Karpas-422 (cell line): ENCODE measurements around the gene STX10. TPM values are rescaled to one million over a fixed set of nuclear protein-coding genes. Genes with fewer than 3 reads are reported as not detected.
"Not testable (repeated sequence)": the region's sequence is repeated elsewhere in the genome, so short reads cannot be mapped to it uniquely, and the experiment has no call there.

Source experiments
- DNase-seq: peaks from one replicate; pipeline ENCODE4 v3.0.0-alpha.2; 2015
- H2AFZ ChIP-seq: fragments of 200-600 bp; sonication (generic); 2 replicates; pipeline ENCODE4 v1.6.1; 2014; ENCODE audit warnings: antibody characterized with exemption, low read length, mixed read lengths
- H3K27ac ChIP-seq: fragments of 200-600 bp; sonication (generic); 2 replicates; pipeline ENCODE4 v1.5.1; 2014; ENCODE audit warnings: mild to moderate bottlenecking, low read length, moderate library complexity
- H3K27me3 ChIP-seq: fragments of 200-600 bp; sonication (generic); 2 replicates; pipeline ENCODE4 v1.6.1; 2014; ENCODE audit warnings: low read length, mixed read lengths
- H3K36me3 ChIP-seq: fragments of 200-600 bp; sonication (generic); 2 replicates; pipeline ENCODE4 v1.6.1; 2014; ENCODE audit warnings: low read length, mixed read lengths; ENCODE audit not compliant: insufficient read depth
- H3K4me1 ChIP-seq: fragments of 200-600 bp; sonication (generic); 2 replicates; pipeline ENCODE4 v1.6.1; 2014; ENCODE audit warnings: mild to moderate bottlenecking, low read length, mixed read lengths
- H3K4me2 ChIP-seq: fragments of 200-600 bp; sonication (generic); 2 replicates; pipeline ENCODE4 v1.6.1; 2014; ENCODE audit warnings: low read length, low read depth, mild to moderate bottlenecking; ENCODE audit not compliant: poor library complexity, severe bottlenecking
- H3K4me3 ChIP-seq: fragments of 200-600 bp; sonication (generic); 2 replicates; pipeline ENCODE4 v1.5.1; 2014; ENCODE audit warnings: mild to moderate bottlenecking, antibody characterized with exemption, low read length, mixed read lengths
- H3K79me2 ChIP-seq: fragments of 200-600 bp; sonication (generic); 2 replicates; pipeline ENCODE4 v1.6.1; 2014; ENCODE audit warnings: mild to moderate bottlenecking, low read length, mixed read lengths
- H3K9ac ChIP-seq: fragments of 200-600 bp; sonication (generic); 2 replicates; pipeline ENCODE4 v1.6.0; 2014; ENCODE audit warnings: low read length
- H3K9me2 ChIP-seq: fragments of 200-600 bp; sonication (generic), shearing (Covaris generic); replicated peaks from 2 replicates; pipeline ENCODE4 v1.6.0; 2014; ENCODE audit warnings: mild to moderate bottlenecking, low read length, moderate library complexity; ENCODE audit not compliant: insufficient read depth
- H3K9me3 ChIP-seq: fragments of 300-700, 200-600 bp; sonication (generic); 2 replicates; pipeline ENCODE4 v1.6.1; 2014; ENCODE audit warnings: low read length, mixed read lengths
- H4K20me1 ChIP-seq: fragments of 200-600 bp; sonication (generic); 2 replicates; pipeline ENCODE4 v1.6.1; 2014; ENCODE audit warnings: mild to moderate bottlenecking, antibody characterized with exemption, low read length, low read depth; ENCODE audit not compliant: insufficient read depth
- total RNA-seq: library from RNA; depleted of rRNA; stranded (reverse); fragments of >200 nt; shearing (Covaris generic); gene quantifications from 2 replicates; pipeline ENCODE4 v1.2.3, GENCODE V29; 2014; ENCODE audit warnings: low replicate concordance

Gene STX10
- total RNA-seq, 1 experiment from 2014 or later, result 47.0 TPM

DNA sequence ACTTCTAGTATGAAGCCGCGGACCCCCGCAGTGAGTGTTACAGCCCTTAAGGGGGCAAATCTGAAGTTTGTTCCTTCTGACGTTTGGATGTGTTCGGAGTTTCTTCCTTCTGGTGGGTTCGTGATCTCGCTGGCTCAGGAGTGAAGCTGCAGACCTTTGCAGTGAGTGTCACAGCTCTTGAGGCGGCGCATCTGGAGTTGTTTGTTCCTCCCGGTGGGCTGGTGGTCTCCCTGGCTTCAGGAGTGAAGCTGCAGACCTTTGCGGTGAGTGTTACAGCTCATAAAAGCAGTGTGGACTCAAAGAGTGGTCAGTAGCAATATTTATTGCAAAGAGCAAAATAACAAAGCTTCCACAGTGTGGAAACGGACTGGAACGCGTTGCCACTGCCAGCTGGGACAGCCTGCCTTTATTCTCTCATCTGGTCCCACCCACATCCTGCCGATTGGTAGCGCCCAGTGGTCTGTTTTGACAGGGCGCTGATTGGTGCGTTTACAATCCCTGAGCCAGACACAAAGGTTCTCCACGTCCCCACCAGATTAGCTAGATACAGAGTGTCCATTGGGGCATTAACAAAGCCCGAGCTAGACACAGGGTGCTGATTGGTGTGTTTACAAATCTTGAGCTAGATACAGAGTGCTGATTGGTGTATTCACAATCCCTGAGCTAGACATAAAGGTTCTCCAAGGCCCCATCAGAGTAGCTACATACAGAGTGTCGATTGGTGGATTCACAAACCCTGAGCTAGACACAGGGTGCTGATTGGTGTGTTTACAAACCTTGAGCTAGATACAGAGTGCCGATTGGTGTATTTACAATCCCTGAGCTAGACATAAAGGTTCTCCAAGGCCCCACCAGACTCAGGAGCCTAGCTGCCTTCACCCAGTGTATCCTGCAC is 35.8 kb upstream of the STX10 start:
- H3K4me3 ChIP-seq, H3K27me3 ChIP-seq, H3K9me2 ChIP-seq, H3K9ac ChIP-seq, H3K36me3 ChIP-seq, H3K4me2 ChIP-seq, H3K27ac ChIP-seq, H2AFZ ChIP-seq, H3K9me3 ChIP-seq, H3K79me2 ChIP-seq, H4K20me1 ChIP-seq, H3K4me1 ChIP-seq: not testable (repeated sequence)
- peak; percentile 39 for DNase-seq

DNA sequence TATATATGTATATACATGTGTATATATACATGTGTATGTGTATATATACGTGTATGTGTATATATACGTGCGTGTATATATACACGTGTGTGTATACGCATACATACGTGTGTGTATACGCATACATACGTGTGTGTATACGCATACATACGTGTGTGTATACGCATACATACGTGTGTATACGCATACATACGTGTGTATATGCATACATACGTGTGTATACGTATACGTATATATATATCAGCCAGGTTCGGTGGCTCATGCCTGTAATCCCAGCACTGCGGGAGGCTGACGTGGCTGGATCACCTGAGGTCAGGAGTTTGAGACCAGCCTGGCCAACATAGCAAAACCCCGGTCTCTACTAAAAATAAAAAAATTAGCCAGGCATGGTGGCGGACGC is 34.8 kb upstream of the STX10 start:
- H3K27me3 ChIP-seq, H3K4me1 ChIP-seq, H4K20me1 ChIP-seq, H3K27ac ChIP-seq, H3K4me2 ChIP-seq, H3K36me3 ChIP-seq, H3K4me3 ChIP-seq, H3K9me3 ChIP-seq, H3K9me2 ChIP-seq, H3K79me2 ChIP-seq, DNase-seq, H3K9ac ChIP-seq, H2AFZ ChIP-seq: not testable (repeated sequence)

DNA sequence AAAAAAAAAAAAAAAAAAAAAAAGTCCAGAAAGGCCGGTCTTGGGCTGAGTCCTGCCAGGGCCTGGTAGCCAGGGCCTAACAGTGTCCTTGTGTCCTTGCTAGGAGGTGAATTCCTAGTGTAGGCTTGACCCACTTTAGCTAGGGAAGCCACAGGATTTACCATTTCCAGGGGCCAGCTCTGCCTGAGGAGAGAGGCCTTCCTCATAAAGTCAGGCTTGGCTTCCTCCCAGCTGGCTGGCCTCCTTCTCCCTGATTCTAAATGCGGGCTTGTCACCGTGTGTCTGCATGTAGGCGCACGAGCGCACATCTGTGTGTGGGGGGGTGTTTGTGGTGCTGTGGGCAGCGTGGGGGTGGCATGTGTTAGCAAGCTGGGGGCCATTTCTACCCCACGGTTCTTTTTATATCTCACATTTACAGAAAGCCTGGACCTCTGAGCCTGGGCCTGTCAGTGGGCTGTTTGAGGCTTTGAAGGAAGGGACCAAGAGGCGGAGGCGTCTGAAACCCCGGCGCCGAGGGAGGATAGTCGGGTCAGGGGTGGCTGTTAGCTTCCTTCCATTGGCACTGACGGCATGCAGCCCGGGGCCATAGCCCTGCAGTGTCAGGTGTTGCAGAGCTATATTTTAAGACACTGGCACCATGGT is 31.7 kb upstream of the STX10 start:
- Histone ChIP-seq H3K9me3 (no peaks in the 10 kb centered on the region), H3K36me3 (no peaks in the 10 kb centered on the region), H3K27me3 (no peaks in the 10 kb centered on the region), H3K9me2 (no peaks in the 10 kb centered on the region), H4K20me1 (no peaks in the 10 kb centered on the region), H3K4me3 (no peak overlapping the region), H3K9ac (no peak overlapping the region), H3K4me1 (no peaks in the 10 kb centered on the region), H3K4me2 (no peak overlapping the region), H3K79me2 (no peaks in the 10 kb centered on the region), H3K27ac (no peak overlapping the region), H2AFZ (no peak overlapping the region; the same call in 1 of the 2 replicates)
- DNase-seq, result no peak

DNA sequence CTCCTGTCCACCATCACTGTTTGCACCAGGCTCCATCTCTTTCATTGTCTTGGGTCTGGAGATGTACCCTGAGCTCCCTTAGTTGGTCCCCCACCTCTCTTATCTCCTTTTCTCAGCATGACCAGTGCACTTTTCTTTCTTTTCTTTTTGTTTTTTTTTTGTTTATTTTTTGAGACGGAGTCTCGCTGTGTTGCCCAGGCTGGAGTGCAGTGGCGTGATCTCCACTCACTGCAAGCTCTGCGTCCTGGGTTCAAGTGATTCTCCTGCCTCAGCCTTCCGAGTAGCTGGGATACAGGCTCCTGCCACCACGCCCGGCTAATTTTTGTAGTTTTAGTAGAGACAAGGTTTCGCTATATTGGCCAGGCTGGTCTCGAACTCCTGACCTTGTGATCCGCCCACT is 28.1 kb upstream of the STX10 start:
- H3K27me3 ChIP-seq, H3K4me1 ChIP-seq, H4K20me1 ChIP-seq, H3K4me3 ChIP-seq, H3K9me2 ChIP-seq, H3K9ac ChIP-seq, H2AFZ ChIP-seq, H3K36me3 ChIP-seq, H3K4me2 ChIP-seq, H3K27ac ChIP-seq, H3K9me3 ChIP-seq, H3K79me2 ChIP-seq: not testable (repeated sequence)
- peak; percentile 6 for DNase-seq

DNA sequence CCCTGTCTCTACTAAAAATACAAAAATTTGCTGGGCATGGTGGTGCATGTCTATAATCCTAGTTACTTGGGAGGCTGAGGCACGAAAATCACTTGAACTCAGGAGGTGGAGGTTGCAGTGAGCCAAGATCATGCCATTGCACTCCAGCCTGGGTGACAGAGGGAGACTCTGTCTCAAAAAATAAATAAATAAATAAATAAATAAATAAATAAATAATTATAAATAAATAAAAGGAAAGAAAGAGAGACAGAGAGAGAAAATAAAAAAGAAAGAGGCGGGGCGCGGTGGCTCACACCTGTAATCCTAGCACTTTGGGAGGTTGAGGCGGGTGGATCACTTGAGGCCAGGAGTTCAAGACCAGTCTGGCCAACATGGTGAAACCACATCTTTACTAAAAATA is 27.4 kb upstream of the STX10 start:
- H3K4me1 ChIP-seq, H3K9me3 ChIP-seq, DNase-seq: not testable (repeated sequence)

DNA sequence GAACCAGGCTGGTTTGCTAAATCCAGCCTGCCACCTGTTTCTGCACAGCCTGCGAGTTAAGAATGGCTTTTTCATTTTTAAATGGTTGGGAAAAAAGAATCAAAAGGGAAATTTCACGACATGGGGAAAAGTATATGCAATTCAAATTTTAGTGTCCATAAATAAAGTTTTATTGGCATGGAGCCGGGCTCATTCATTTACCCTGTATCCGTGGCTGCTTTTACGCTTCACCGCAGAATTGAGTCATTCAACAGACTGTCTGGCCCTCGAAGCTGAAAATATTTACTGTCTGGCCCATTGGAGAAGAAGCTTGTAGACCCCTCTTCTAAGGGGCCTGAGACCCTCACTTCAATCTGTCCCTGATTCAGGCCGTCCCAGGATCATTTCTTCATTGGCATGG is 26.2 kb upstream of the STX10 start:
- Histone ChIP-seq H3K27ac (no peak overlapping the region), H3K27me3 (no peaks in the 10 kb centered on the region), H3K4me3 (no peak overlapping the region), H3K4me2 (no peak overlapping the region), H4K20me1 (no peaks in the 10 kb centered on the region), H3K9me3 (no peaks in the 10 kb centered on the region), H2AFZ (no peak overlapping the region), H3K9me2 (no peaks in the 10 kb centered on the region), H3K79me2 (no peaks in the 10 kb centered on the region), H3K4me1 (no peaks in the 10 kb centered on the region), H3K36me3 (no peaks in the 10 kb centered on the region), H3K9ac (no peak overlapping the region)
- peak; percentile 35 for DNase-seq

More for the DNA sequence above, 27.4 kb upstream of the STX10 start:
- not testable (repeated sequence) for H3K4me2 ChIP-seq, H3K36me3 ChIP-seq, H4K20me1 ChIP-seq, H3K27ac ChIP-seq, H3K27me3 ChIP-seq, H2AFZ ChIP-seq, H3K79me2 ChIP-seq, H3K9ac ChIP-seq, H3K9me2 ChIP-seq, H3K4me3 ChIP-seq

DNA sequence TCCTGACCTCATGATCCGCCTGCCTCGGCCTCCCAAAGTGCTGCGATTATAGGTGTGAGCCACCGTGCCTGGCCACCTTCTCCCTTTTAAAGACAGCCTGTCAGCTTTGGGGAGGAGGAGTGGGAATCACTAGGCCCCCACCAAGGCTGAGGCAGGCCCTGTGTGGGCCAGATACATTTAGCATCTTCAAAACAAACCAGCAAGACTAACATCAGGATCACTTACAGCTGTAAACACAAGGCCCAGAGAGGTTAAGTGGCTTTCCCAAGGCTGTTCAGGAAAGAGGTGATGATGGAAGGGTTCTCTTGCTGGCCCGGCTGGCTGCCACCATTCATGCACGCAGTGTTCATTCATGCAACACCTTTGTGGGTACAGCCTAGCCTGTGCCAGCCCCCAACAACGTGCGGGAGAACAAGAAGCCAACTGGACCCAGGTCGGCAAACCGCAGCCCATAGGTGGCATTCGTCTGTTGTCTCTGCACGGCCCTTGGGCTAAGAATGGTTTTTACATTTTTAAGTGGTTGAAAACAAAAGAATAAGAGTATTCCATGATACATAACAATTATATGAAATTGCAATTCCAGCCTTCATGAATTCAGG is 23.1 kb upstream of the STX10 start:
- Histone ChIP-seq H3K9ac (no peak overlapping the region), H3K9me3 (no peaks in the 10 kb centered on the region), H3K4me3 (no peak overlapping the region), H2AFZ (no peak overlapping the region), H3K9me2 (no peaks in the 10 kb centered on the region), H3K36me3 (no peaks in the 10 kb centered on the region), H4K20me1 (no peaks in the 10 kb centered on the region), H3K27me3 (no peaks in the 10 kb centered on the region), H3K27ac (no peak overlapping the region), H3K79me2 (no peaks in the 10 kb centered on the region), H3K4me1 (no peaks in the 10 kb centered on the region), H3K4me2 (no peak overlapping the region)
- peak; percentile 27 for DNase-seq

DNA sequence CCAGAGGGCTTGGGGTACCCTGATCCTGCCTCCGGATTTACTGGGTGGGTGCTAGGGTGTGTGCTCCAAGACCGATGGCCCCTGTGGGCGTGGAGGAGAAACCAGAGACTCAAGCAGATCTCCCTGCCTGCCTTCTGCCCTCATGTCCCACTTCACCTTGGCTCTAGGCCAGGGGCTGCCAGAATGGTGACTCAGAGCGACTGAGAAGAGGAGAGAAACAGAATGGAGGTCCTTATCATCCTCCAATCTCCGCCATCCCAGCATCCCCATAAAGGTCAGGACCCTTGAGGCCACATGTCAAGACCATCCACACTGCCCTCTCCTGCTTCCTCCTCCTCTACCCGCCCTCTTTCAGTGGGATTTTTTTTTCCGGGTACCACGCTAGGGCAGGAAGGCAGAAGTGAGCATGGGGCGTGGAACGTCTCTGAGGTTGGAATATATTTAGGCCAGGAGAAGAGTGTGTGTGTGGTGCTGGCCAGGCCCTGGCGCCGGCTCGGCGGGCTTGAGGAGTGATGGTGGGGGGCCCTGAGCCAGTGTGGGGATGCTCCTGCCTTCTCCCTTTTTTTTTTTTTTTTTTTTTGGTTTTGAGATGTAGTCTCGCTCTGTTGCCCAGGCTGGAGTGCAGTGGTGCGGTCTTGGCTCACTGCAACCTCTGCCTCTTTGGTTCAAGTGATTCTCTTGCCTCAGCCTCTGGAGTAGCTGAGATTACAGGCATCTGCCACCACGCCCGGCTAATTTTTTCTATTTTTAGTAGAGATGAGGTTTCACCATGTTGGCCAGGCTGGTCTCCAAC is 22.4 kb upstream of the STX10 start:
- peak; percentile 24 for DNase-seq
- H3K79me2 ChIP-seq, result no peaks in the 10 kb centered on the region
- H2AFZ ChIP-seq, result no peak overlapping the region
- H3K9me2 ChIP-seq, result no peaks in the 10 kb centered on the region
- no peaks in the 10 kb centered on the region for H4K20me1 ChIP-seq
- H3K9me3 ChIP-seq, result no peaks in the 10 kb centered on the region
- H3K4me2 ChIP-seq, result no peak overlapping the region
- no peaks in the 10 kb centered on the region for H3K36me3 ChIP-seq
- no peak overlapping the region for H3K4me3 ChIP-seq
- H3K27me3 ChIP-seq, result no peaks in the 10 kb centered on the region
- no peak overlapping the region for H3K9ac ChIP-seq
- H3K27ac ChIP-seq, result no peak overlapping the region
- H3K4me1 ChIP-seq, result no peaks in the 10 kb centered on the region
